ENCODE data around the gene CNPY3.
"Not testable (repeated sequence)": the region's sequence is repeated elsewhere in the genome, so short reads cannot be mapped to it uniquely, and the experiment has no call there.

GRCh38 chr6:42954405-42954804 is 25.1 kb downstream of the CNPY3 start:
- TF ChIP-seq POLR2AphosphoS5, TAF1 (IDR thresholded peaks at IDR 0.05; ENCODE audit: low read depth, low read length): not testable (repeated sequence)
